Raji (cell line): ENCODE results near the gene LPCAT4.

Experiments
- POLR2A ChIP-seq: IDR thresholded peaks from 2 replicates; pipeline ENCODE4 v1.6.1; 2011; ENCODE audit warnings: low read depth, low read length, control low read depth; ENCODE audit not compliant: insufficient read depth

The LPCAT4 gene

GRCh38 chr15:34337557-34338306 is 29.3 kb downstream of the LPCAT4 start, which contains the start of gene SLC12A6:
Gene SLC12A6 (minus strand): TSS chr15:34337781. CDS start chr15:34336680, 1,101 bp downstream.
- peak; percentile 69 for TF ChIP-seq POLR2A

GRCh38 chr15:34336991-34337556 is 29.9 kb downstream of the LPCAT4 start:
- no peak; the same call in 1 of the 2 replicates for TF ChIP-seq POLR2A

GRCh38 chr15:34336231-34336990 is 30.6 kb downstream of the LPCAT4 start:
- no peak for TF ChIP-seq POLR2A

GRCh38 chr15:34335176-34336032 is 31.6 kb downstream of the LPCAT4 start:
- TF ChIP-seq POLR2A, result no peak

GRCh38 chr15:34334672-34335071 is 32.3 kb downstream of the LPCAT4 start:
- TF ChIP-seq POLR2A, result no peak

GRCh38 chr15:34332553-34333120 is 34.4 kb downstream of the LPCAT4 start:
- no peak for TF ChIP-seq POLR2A

- no peak for TF ChIP-seq POLR2A
Measured at GRCh38 chr15:34331809-34332208, 35.2 kb downstream of the LPCAT4 start.

GRCh38 chr15:34330279-34330678 is 36.7 kb downstream of the LPCAT4 start:
- TF ChIP-seq POLR2A, result no peak

GRCh38 chr15:34329006-34329405 is 38.0 kb downstream of the LPCAT4 start:
- TF ChIP-seq POLR2A, result no peak

GRCh38 chr15:34327906-34328305 is 39.1 kb downstream of the LPCAT4 start:
- no peak for TF ChIP-seq POLR2A

- TF ChIP-seq POLR2A, result no peak
Measured at GRCh38 chr15:34325368-34325767, 41.6 kb downstream of the LPCAT4 start.

GRCh38 chr15:34324933-34325332 is 42.1 kb downstream of the LPCAT4 start:
- TF ChIP-seq POLR2A, result no peak

- no peak for TF ChIP-seq POLR2A
Measured at GRCh38 chr15:34323217-34323616, 43.8 kb downstream of the LPCAT4 start.

- TF ChIP-seq POLR2A, result peak; percentile 24; the same call in 1 of the 2 replicates
Measured at GRCh38 chr15:34318277-34319079, 48.5 kb downstream of the LPCAT4 start.
